Spinal cord (tissue), 10 donors: ENCODE results near the gene TRIM50. TPM values are rescaled to one million over a fixed set of nuclear protein-coding genes. Genes with fewer than 3 reads are reported as not detected.
"Not testable (repeated sequence)": the region's sequence is repeated elsewhere in the genome, so short reads cannot be mapped to it uniquely, and the experiment has no call there.

Experiments
- DNase-seq, 6 donors: peaks; one replicate each; pipeline versions ENCODE4 v3.0.0 to v3.0.0-alpha.2; 2013 to 2015; ENCODE audit warnings: low spot score in 6 of 6, low read depth in 4 of 6
- H3K27ac ChIP-seq: one replicate; pipeline ENCODE4 v1.5.1; 2013; ENCODE audit warnings: low read depth, low read length, control low read depth
- H3K27me3 ChIP-seq: one replicate; pipeline ENCODE4 v1.6.1; 2013; ENCODE audit warnings: low read length; ENCODE audit not compliant: control insufficient read depth, insufficient read depth
- H3K36me3 ChIP-seq: one replicate; pipeline ENCODE4 v1.6.1; 2013; ENCODE audit warnings: low read length; ENCODE audit not compliant: control insufficient read depth, insufficient read depth
- H3K4me1 ChIP-seq: one replicate; pipeline ENCODE4 v1.6.1; 2013; ENCODE audit warnings: low read length; ENCODE audit not compliant: control insufficient read depth, insufficient read depth
- H3K4me3 ChIP-seq: one replicate; pipeline ENCODE4 v1.5.1; 2013; ENCODE audit warnings: low read depth, low read length, control low read depth
- H3K9me3 ChIP-seq: one replicate; pipeline ENCODE4 v1.6.1; 2013; ENCODE audit warnings: low read length; ENCODE audit not compliant: control insufficient read depth, insufficient read depth
- WGBS: methylation state at CpG from one replicate; pipeline ENCODE4 v1.1.5; 2013; ENCODE audit warnings: missing lambda C conversion rate; ENCODE audit not compliant: insufficient coverage; 5-methylcytosine and 5-hydroxymethylcytosine counted together
- long read RNA-seq, 4 donors: transcript quantifications; one replicate each; lab custom pipeline, GENCODE V29; 2026
- polyA plus RNA-seq, 2 donors: library from polyadenylated mRNA; unstranded; fragments of 120-200 nt; gene quantifications; one replicate each; pipeline ENCODE4 v1.2.1, GENCODE V29; 2013; ENCODE audit not compliant: insufficient read length in 2 of 2
- total RNA-seq, 2 donors: library from RNA; depleted of rRNA in 1 of 2; stranded (reverse); fragments of 120-200 nt in 1 of 2; fragments of >200 nt in 1 of 2; gene quantifications; one replicate each; pipeline versions ENCODE4 v1.2.3 to v1.2.4, GENCODE V29; 2013 to 2014
- donor health status: healthy.

Gene TRIM50
- total RNA-seq = under 1 TPM in 1 of 2 donors, not detected in 1; 0.22 TPM
- under 1 TPM; 0.16 to 0.92 TPM for polyA plus RNA-seq
- long read RNA-seq, donor 1 = 0 reads
- long read RNA-seq, donor 2 = 0 reads
- long read RNA-seq, donor 3 = 0 reads
- long read RNA-seq, donor 4 = 0 reads

GRCh38 chr7:73327922-73328321, at the start of gene TRIM50, which contains the start of gene FKBP6:
TSS of gene TRIM50 (minus strand) at chr7:73328082. CDS start at chr7:73324787, 3,295 bp downstream.
TSS of gene FKBP6 (plus strand) at chr7:73328161. CDS start at chr7:73328429, 268 bp downstream.
- H3K4me3 ChIP-seq, H3K9me3 ChIP-seq, H3K27ac ChIP-seq, DNase-seq, H3K27me3 ChIP-seq, H3K36me3 ChIP-seq: not testable (repeated sequence)
- H3K4me1 ChIP-seq = peaks cover 17% of the 10 kb centered on the region
- 90% methylated on average over 33 of the region's 43 CpGs for WGBS

- H3K36me3 ChIP-seq = no peaks in the 10 kb centered on the region
- no peak overlapping the region for H3K4me3 ChIP-seq
- H3K27me3 ChIP-seq = peaks cover 2% of the 10 kb centered on the region
- H3K27ac ChIP-seq = no peak overlapping the region
- 83% methylated on average over 12 of the region's 20 CpGs for WGBS
- peaks cover 6% of the 10 kb centered on the region for H3K4me1 ChIP-seq
- no peak for DNase-seq
- no peaks in the 10 kb centered on the region for H3K9me3 ChIP-seq
Measured at GRCh38 chr7:73376671-73377412, 49.0 kb upstream of the TRIM50 start.

DNA sequence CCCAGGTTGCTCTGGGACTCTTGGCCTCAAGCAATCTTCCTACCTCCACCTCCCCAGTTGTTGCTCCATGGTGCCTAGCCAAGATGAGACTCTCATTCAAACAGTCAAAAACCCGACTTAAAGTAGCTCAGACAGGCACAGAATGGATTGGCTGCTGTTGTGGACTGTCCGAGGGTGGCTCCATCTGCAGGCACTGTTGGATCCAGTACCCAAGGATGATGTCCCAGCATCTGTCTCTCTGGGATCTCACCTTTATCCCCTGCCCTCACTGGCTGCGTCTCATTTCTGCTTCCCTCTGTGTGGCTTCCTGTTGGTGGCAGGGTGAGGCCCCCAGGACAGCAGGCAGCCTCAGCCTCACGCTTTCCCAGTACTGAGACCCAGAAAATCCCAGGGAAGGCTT, 48.4 kb upstream of the TRIM50 start:
- H3K27me3 ChIP-seq, H3K4me3 ChIP-seq, H3K36me3 ChIP-seq, H3K4me1 ChIP-seq, H3K27ac ChIP-seq, H3K9me3 ChIP-seq, DNase-seq: not testable (repeated sequence)
- WGBS = 86% methylated on average over 3 of the region's 4 CpGs

- Histone ChIP-seq H3K4me3 (no peak overlapping the region), H3K27me3 (peaks cover 2% of the 10 kb centered on the region), H3K9me3 (no peaks in the 10 kb centered on the region), H3K36me3 (no peaks in the 10 kb centered on the region), H3K27ac (no peak overlapping the region), H3K4me1 (peaks cover 6% of the 10 kb centered on the region)
- no peak for DNase-seq
- 94% methylated on average over 11 of the region's 13 CpGs for WGBS
Measured at GRCh38 chr7:73373741-73374140, 45.9 kb upstream of the TRIM50 start.

- WGBS = 89% methylated on average over 3 of the region's 9 CpGs
- Histone ChIP-seq H3K27me3 (no peaks in the 10 kb centered on the region), H3K4me1 (peaks cover 8% of the 10 kb centered on the region)
Measured at GRCh38 chr7:73369622-73370021, 41.7 kb upstream of the TRIM50 start.

GRCh38 chr7:73369009-73369408, 41.1 kb upstream of the TRIM50 start:
- peaks cover 14% of the 10 kb centered on the region for H3K4me1 ChIP-seq
- 74% methylated on average over 11 of the region's 11 CpGs for WGBS
- H3K27me3 ChIP-seq = no peaks in the 10 kb centered on the region
- H3K27ac ChIP-seq = no peak overlapping the region
- H3K4me3 ChIP-seq = no peak overlapping the region
- H3K36me3 ChIP-seq = no peaks in the 10 kb centered on the region
- no peak for DNase-seq
- H3K9me3 ChIP-seq = no peaks in the 10 kb centered on the region

More at GRCh38 chr7:73369622-73370021, 41.7 kb upstream of the TRIM50 start:
- no peak for DNase-seq
- Histone ChIP-seq H3K9me3 (no peaks in the 10 kb centered on the region), H3K4me3 (no peak overlapping the region), H3K36me3 (no peaks in the 10 kb centered on the region), H3K27ac (no peak overlapping the region)

DNA sequence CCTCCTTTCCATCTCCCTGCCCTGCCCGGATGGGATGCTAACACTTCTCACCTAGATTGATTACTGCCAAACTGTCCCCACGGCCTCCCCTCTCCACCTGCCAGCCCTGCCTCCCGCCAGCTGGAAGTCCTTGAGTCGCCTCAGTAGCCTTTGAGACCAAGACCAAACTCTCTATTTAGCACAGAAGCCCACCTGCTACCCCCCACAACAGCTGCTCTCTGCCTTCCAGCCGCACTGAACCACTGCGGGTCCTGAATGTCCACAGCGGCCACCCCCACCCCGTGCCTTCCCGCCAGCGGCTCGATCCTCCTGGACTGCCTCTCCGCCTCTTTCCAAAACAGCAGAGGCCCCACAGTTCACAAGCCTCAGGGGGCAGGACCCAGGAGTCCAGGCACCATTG, 39.1 kb upstream of the TRIM50 start:
- H3K4me1 ChIP-seq = peaks cover 14% of the 10 kb centered on the region
- no peaks in the 10 kb centered on the region for H3K9me3 ChIP-seq
- WGBS = 23% methylated on average over 12 of the region's 12 CpGs

DNA sequence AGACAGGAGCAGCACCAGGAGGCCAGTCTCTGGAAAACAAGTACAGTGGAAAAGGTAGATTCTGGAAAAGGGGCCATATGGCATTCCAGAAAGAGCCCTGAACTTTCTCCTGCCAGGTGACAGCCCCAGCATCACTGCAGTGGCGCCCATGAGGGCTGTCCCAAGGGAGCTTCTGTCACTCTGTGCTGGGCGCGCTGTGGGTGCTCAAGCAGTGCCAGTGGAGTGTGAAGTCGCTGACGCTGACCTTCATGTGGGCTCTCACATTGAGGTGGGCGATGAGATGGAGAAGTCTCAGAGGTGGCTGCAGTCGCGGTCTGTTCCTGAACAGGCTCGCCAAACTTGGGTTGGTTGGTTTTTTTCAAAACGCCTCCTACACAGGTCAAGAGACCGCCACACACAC, 38.2 kb upstream of the TRIM50 start:
- Histone ChIP-seq H3K4me3 (no peak overlapping the region), H3K4me1 (peaks cover 14% of the 10 kb centered on the region), H3K36me3 (peaks cover 3% of the 10 kb centered on the region), H3K9me3 (no peaks in the 10 kb centered on the region), H3K27ac (no peak overlapping the region), H3K27me3 (no peaks in the 10 kb centered on the region)
- no peak for DNase-seq
- WGBS = 98% methylated on average over 10 of the region's 11 CpGs

More for the DNA sequence above, 39.1 kb upstream of the TRIM50 start:
- Histone ChIP-seq H3K36me3 (peaks cover 3% of the 10 kb centered on the region), H3K4me3 (no peak overlapping the region), H3K27ac (no peak overlapping the region), H3K27me3 (no peaks in the 10 kb centered on the region)
- DNase-seq = no peak

DNA sequence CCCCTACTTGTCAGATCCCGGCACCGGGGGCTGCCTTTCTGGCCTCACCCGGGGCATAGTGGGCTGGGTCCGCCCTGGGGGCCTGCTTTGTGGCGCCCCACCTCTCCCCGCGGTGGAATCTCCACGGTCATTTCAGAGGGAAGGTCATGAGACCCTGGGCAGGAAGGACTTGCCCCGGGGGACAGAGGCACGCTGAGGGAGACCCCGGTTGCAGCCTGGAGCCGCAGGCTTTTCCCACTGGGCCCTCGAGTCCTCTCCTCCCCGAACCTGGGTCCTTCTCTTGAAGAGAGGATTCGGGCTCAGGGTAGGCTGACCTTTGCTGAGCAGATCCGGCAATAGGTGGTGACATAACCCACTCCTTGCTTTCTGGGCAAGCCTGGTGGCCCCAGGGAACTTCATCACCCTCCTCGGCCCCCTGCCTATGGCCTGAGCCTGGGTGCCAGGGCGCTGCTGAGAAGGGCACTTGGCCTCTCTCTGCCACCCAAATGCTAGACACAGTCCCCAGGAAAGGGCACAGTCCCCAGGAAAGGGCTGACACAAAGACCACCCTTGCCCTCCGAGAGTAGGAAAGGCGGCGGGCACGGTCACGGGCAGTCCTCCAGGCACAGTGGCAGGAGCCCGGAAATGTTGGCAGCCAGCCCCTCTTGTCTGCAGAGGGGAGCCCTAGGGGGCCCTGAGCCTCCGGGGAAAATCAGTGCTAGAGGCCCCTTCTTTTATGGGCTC, 36.3 kb upstream of the TRIM50 start:
- Histone ChIP-seq H3K27me3 (no peaks in the 10 kb centered on the region), H3K9me3 (no peaks in the 10 kb centered on the region), H3K4me3 (no peak overlapping the region), H3K36me3 (peaks cover 3% of the 10 kb centered on the region), H3K4me1 (peaks cover 20% of the 10 kb centered on the region), H3K27ac (no peak overlapping the region)
- 51% methylated on average over 25 of the region's 25 CpGs for WGBS
- DNase-seq = peak in 2 of 6 donors; percentile 50 to 62
